Fibroblast of mammary gland (primary cell): Measurements from ENCODE around the gene UBASH3A.

ENCODE experiments used
- DNase-seq: peaks from one replicate; pipeline ENCODE4 v3.0.0-alpha.2; 2010; ENCODE audit warnings: low read depth
- H3K4me3 ChIP-seq: 2 replicates; pipeline ENCODE4 v1.5.1; 2011; ENCODE audit warnings: low read depth, mild to moderate bottlenecking, low read length, moderate library complexity; ENCODE audit not compliant: control insufficient read depth
- TF ChIP-seq, protein P1 (sequence below): conservative IDR thresholded peaks from 2 replicates; pipeline ENCODE4 v1.5.1; 2011; ENCODE audit warnings: low read depth, low read length, inconsistent platforms; ENCODE audit not compliant: control insufficient read depth, insufficient read depth

Gene UBASH3A

DNA sequence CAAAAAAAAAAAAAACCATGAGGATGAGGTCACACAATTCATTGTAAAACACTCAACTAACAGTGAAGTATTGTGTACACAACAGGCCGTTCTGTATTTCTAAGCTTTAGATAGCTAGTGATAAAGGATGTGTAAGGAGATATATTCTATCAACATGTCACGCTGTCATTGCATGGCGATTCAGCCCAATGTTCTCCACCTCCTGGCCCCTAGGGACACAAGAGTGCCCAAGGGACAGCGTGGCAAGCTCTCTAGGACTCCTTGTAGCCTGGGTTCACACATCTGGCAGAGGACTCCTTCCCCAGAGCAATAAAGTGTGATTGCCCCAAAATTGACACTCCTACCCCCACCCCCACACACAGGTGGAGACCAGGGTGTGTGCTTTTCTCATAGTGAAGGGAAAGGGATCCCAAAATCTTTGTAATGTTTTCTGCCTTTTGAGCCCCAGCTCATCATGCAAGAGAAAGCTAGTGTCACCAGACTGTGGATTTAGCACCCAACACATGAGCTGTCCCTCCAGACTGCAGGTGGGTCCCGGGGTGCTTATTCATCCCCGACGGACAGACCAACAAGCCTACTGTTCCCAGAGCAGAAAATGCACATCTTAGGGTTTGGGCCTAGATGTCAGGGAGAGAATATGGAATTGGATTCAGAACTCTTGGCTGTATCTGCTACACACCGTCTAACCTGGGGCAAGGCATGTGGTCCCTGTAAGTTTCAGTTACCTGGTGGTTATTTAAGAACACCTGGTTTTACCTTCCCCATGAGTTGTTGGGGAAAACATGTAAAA, 19.4 kb upstream of the UBASH3A start:
- TF ChIP-seq, protein P1, sequence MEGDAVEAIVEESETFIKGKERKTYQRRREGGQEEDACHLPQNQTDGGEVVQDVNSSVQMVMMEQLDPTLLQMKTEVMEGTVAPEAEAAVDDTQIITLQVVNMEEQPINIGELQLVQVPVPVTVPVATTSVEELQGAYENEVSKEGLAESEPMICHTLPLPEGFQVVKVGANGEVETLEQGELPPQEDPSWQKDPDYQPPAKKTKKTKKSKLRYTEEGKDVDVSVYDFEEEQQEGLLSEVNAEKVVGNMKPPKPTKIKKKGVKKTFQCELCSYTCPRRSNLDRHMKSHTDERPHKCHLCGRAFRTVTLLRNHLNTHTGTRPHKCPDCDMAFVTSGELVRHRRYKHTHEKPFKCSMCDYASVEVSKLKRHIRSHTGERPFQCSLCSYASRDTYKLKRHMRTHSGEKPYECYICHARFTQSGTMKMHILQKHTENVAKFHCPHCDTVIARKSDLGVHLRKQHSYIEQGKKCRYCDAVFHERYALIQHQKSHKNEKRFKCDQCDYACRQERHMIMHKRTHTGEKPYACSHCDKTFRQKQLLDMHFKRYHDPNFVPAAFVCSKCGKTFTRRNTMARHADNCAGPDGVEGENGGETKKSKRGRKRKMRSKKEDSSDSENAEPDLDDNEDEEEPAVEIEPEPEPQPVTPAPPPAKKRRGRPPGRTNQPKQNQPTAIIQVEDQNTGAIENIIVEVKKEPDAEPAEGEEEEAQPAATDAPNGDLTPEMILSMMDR, result no peak
- DNase-seq, result no peak

GRCh38 chr21:42384989-42385388, 18.7 kb upstream of the UBASH3A start:
- no peak for DNase-seq
- H3K4me3 ChIP-seq, result no peak overlapping the region
- TF ChIP-seq, protein P1, result no peak

More for the DNA sequence above, 19.4 kb upstream of the UBASH3A start:
- no peak overlapping the region for H3K4me3 ChIP-seq

DNA sequence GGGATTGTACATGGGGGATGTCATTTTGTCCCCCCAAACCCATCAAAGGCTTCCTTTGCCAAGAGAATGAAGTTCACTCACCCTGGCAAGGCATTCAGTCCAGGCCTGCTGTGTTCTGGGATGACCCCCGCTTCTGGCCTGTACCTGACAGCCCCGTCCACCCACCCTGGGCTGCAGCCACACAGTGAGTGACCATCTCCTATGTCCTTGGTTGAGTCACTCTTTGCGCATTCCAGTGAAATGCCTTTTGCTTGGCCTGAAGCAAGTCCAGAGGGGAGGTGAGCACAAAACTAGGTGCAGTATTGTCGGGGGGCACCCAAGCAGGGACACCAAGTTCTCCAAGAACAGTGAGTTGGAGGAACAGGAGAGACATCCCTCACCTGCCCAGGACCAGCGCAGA, 18.1 kb upstream of the UBASH3A start:
- DNase-seq, result no peak
- TF ChIP-seq, protein P1, result no peak
- no peak overlapping the region for H3K4me3 ChIP-seq

DNA sequence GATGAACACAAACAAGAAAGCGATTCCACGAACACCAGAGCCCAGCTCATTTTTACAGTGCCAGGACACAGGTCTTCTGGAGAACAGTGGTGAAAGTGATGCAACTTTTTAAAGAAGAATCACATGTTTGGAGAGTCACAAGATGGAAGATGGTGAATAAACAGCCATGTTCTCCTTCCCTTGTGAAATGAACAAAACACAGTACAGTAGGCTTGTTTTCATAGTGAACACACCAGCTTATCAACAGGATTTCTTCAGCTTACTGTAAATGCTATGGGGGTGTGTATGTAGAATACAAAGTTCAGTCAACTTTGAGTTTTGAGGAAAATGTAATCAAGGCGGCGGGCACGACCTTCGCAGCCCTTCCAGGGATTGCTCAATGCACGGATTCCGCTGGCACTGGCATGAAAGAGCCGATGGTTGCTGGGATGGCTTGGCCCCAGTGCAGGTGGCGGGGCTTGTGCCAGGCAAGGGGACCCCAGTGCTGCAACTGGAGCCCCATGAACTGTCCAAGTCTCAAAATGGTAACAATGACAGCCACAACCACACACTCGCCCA, 17.6 kb upstream of the UBASH3A start:
- TF ChIP-seq, protein P1, result no peak
- no peak for DNase-seq
- no peak overlapping the region for H3K4me3 ChIP-seq

DNA sequence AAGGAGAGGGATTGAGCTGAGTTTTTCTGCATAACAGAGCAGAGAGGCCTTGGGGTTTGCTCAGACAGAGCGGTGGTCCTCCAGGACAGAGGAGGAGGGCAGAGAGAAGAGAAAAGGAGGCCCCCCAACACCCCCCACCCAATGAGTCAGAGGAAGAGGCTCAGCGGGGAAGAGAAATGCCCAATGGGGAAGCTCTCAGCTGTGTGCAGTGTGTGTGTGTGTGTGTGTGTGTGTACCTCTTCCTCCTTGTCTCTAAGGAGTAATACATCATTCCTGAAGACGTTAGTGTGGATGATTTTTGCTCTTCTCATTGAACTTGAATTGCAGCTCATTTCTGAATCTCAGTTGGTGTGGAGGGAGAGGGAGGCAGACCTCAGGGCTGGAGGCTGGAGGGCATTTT, 16.5 kb upstream of the UBASH3A start:
- H3K4me3 ChIP-seq, result no peak overlapping the region
- DNase-seq, result no peak
- TF ChIP-seq, protein P1, result no peak

- H3K4me3 ChIP-seq, result no peak overlapping the region
- TF ChIP-seq, protein P1, result no peak
- no peak for DNase-seq
Measured at GRCh38 chr21:42387843-42388340, 15.8 kb upstream of the UBASH3A start.
